DMS153 treated with DMSO at 0.1 percent for 48 hours (cell line): ENCODE data around the gene OPN4.

Experiments
- DNase-seq: peaks from one replicate; lab custom pipeline; 2025; ENCODE audit not compliant: unreplicated experiment; lab: John Stamatoyannopoulos, UW

Gene OPN4

DNA sequence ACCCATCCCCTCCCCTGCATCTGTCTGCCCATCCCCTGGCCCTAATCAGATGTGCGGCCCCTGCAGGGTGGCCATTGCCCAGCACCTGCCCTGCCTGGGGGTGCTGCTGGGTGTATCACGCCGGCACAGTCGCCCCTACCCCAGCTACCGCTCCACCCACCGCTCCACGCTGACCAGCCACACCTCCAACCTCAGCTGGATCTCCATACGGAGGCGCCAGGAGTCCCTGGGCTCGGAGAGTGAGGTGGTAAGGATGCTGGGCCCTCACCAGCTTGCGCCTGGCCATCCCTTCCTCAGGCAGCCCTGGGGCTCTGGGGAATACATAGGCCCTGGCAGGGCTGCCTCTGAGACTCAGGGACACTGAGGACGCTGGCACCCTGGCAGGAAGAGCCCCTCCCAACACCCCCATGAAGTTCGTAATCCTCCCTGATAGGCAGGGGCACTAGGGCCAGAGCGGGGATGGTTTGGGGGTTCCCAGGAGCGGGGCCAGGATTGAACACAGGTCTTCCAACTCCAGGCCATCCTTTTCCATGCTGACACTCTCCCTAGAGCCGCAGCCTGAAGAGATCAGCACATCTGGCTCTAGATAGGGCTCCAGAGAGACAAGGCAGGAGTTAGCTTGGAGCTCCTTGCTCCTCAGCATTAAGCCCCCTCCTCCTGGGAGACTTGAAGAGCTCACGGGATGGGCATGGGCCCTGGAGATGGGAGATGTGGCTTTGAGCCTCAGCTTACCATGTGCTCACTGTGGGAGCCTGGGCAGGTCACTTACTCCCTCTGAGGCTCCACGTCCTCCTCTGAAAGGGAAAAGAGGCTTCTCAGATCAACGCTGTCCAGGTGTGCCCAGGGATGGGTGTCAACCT, 8.1 kb downstream of the OPN4 start:
- no peak for DNase-seq

- DNase-seq: no peak
Measured at GRCh38 chr10:86663046-86663345, 8.6 kb downstream of the OPN4 start.

GRCh38 chr10:86663576-86664339, 9.4 kb downstream of the OPN4 start:
- no peak for DNase-seq

DNA sequence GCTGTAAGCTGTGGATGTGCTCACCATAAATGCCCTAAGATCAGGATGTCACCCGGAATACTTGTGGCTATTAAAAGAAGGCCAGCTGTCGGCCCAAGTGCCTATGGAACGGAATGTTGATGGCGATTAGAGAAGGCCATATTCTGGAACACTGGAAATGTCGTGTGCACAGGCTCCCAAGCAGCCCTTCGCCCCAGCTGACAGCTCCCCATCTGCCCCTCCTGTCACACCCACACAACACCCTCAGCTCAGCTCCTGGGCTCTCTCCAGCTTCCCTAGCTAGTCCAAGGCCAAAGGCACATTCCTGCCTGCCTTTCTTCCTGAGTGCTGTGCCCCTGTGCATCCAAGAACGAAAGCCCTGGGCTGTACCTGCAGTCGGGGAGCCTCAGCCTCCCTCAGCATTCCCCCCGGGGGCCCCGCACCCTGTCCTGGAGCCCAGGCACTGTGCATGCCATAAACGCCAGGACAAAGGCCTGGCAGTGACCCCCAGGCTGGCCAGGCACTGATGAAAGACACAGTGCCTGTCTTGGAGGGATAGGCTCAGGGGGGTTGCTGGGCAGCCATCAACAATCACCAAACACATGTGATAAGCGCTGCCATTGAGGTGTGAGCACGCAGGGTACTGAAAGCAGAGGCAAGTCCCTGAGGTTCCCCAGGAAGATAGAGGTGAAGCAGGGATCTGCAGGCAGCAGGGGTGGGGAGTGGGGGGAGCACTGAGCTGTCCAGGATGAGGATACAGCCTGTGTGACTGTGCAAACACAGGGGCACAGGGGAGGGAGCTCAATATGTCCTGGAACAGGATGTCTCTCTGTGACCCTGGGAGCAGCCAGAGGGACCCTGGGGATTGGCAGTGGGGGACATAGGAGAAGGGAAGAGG, 10.2 kb downstream of the OPN4 start:
- DNase-seq: no peak

- no peak for DNase-seq
Measured at GRCh38 chr10:86665218-86665607, 10.9 kb downstream of the OPN4 start.

DNA sequence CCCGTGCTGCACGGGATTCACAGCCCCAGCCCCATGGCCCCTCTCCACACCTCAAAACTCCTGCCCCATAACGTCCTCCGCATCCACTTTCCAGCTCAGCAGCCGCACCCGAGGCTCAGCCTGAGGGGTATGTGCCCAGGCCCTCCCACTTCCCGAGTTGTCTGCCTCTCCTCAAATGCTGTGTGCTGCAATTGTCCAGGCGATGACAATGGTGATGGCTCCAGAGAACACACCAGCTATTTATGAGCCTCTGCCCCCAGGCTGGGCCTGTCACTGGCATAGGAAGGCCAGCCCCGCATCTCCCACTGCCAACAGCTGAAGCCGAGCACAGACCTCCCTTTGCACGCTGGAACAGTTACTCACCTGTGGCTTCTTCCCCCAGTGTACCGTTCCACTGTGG, 11.5 kb downstream of the OPN4 start:
- DNase-seq: no peak

- DNase-seq: peak; percentile 35
Measured at GRCh38 chr10:86666538-86666937, 12.2 kb downstream of the OPN4 start.

GRCh38 chr10:86667421-86668181, 13.3 kb downstream of the OPN4 start:
- no peak for DNase-seq

DNA sequence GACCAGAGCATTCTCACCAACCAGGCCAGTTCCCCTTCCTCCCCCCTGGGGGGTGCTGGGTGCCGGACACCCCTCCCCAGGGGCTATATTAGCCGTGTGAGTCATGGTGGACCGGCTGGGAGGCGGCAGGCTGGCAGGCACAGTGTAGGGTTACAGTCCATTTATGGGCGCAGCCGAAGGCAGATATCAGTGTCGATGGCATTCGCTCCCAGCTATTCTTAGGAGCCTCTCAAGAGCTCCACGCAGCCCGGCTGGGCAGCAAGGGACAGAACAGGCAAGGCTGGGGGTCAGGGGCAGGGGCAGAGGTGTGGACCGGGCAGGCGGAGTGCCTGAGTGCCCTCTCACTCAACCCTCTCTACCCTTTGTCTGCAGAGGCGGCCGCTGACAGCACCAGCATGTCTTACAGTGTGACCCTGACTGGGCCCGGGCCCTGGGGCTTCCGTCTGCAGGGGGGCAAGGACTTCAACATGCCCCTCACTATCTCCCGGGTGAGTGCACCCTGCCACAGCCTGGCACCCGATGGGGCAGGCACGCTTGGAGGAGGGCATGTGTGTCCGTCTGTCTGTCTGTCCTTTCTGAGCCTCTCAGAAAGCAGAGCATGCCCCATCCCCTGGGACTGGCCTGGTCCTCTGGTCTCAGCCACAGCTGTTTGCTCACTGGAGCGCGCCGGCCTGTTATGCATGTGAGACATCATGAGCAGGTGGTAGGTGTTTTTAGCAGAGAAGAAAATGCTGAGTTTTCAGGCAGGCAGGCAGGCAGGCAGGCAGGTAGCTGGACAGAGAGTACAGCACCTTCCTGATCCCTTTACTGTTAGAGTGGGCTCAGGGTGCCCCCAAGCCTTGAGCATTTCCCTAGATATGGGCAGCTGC, 14.2 kb downstream of the OPN4 start, which contains the start of gene LDB3:
TSS of gene LDB3 (plus strand) at position 215 of the 869 bp plus-strand sequence. CDS start at position 396, 181 bp downstream.
- peak; percentile 56 for DNase-seq

DNA sequence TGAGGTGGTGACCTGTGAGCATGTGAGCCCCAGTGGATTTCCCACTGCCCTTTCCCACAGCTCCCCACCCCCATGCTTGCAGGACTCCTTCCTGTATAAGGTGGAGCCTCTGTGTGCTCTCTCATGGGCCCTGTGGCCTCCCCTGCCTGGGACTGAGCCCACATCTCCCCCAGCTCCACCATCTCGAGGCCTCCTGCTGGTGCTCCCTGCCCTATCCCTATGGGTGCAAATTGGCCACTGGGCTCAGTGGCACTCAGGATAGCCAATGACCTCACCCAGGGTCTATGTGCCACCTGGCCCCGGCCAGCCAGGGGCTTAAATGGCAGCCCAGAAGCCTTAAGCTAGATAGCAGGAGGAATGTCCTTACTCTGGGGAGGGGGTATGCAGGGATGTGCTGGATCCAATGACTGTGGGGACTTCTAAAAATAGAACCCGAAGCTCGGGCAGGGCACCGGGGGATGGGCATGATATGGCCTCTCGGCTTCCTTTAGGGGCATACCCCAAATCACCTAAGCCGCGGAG, 16.0 kb downstream of the OPN4 start:
- DNase-seq: no peak

GRCh38 chr10:86670876-86671275, 16.5 kb downstream of the OPN4 start:
- DNase-seq: no peak

DNA sequence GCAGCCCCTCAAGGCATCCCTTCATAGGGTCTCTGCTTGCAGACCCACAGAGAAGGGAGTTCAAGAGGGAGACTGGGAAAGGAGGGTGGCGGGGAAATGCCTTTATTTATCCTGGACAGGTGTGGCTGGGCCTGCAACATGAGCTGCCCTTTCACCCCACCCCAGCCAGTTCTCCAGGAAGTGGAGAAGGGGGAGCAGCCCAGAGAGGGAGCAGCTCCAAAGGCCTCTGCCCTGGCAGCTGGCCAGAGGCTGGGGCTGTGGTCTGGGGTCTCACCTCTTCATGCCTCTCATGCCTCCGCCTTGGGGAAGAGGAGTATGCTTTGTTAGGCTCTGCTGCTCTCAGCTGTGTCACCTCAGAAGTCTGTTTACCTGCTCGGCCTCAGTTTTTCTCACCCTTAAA, 17.1 kb downstream of the OPN4 start:
- no peak for DNase-seq

GRCh38 chr10:86671985-86672710, 17.8 kb downstream of the OPN4 start:
- DNase-seq: no peak

GRCh38 chr10:86673216-86673826, 19.0 kb downstream of the OPN4 start:
- DNase-seq: no peak

DNA sequence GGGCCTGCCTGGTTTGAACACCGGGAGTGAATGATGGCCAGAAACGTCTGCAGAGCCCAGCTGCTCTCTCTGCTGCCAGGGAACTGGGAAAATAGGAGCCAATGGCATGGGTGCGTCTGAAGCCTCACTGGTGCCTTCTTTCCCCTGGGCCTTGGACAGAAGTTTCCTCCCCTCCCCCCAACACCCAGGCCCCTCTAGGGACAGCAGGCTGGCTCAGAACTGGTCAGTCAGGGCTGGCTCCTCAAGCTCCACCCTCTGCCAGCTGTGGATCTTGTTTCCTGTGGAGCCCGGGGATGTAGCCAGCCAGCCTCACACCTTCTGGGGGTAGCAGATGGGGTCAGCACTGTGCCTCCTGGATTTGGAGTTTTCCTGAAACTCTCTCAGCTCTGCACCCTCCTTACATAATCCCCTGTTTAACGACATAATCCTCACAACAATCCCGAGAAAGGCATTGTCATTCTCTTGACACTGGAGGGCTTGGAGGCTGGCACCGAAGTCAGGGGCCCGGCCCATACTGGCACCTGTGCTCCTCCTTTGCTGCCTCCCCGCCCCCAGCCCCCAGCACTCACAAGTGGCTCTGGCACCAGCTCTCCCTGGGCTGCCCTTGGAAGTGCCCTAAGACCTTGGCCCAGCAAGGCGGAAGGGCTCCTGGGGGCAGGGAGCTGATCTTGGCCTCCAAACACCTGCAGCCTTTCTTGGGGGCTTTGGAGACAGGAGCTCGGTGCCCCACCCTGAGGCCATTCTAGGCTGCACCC, 19.7 kb downstream of the OPN4 start:
- DNase-seq: peak; percentile 16

GRCh38 chr10:86674912-86675311, 20.6 kb downstream of the OPN4 start:
- DNase-seq: no peak

GRCh38 chr10:86677374-86677773, 23.0 kb downstream of the OPN4 start:
- DNase-seq: no peak
